GM10266 (cell line): ENCODE results near the gene IFNL3.
"Not testable (repeated sequence)": the region's sequence is repeated elsewhere in the genome, so short reads cannot be mapped to it uniquely, and the experiment has no call there.

ENCODE experiments used
- DNase-seq: peaks from one replicate; pipeline ENCODE4 v3.0.0; 2012; ENCODE audit errors: extremely low spot score
- CTCF ChIP-seq: IDR thresholded peaks from 2 replicates; pipeline ENCODE4 v1.5.1; 2012; ENCODE audit warnings: mild to moderate bottlenecking, low read depth; ENCODE audit not compliant: control insufficient read depth, insufficient read depth; ENCODE audit errors: missing control alignments

IFNL3 gene

DNA sequence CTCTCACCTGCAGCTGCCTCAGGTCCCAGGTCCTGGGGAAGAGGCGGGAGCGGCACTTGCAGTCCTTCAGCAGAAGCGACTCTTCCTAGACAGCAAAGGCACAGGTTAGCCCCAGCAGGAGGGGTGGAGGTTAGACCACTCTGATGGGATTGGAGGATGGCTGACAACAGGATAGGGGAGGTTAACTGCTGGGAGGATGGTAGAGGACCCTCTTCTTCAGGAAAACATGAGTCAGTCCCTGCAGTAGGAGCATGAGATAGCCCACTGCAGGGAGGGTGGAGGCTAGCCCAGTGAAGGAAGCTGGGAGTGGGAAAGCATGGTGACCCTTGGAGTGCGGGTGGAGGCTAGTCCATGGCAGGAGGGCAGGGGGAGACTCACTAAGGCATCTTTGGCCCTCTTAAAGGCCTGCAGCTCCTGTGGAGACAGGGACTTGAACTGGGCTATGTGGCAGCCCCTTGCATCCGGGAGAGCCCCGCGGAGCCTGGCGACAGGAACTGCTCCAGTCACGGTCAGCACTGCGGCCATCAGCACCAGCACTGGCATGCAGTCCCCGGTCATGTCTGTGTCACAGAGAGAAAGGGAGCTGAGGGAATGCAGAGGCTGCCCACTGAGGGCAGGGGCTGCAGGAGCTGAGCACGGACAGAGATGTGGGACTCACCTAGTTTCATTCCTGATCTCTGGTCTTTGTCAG is at the start of gene IFNL3:
TSS of gene IFNL3 (minus strand) at position 597 of the 691 bp plus-strand sequence. CDS start at position 558, 39 bp downstream.
- not testable (repeated sequence) for DNase-seq

DNA sequence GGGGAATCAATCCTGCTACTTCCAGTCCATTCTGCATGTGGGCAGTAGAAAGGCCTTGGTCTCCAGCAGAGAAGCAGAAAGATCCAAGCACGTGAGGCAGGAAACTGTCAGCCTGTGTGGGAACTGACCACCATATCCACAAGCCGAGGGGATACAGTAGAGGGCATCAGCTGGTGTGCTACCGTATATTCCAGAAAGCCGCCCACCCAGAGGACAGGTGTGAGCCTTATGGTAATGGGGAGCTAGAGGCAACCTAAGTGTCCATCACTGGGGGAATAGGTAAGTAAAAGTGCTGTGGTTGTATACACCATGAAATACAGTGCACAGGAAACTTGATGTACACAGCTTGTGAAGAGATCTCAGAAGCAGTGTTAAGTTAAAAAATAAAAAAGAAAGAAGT is 48.6 kb upstream of the IFNL3 start:
- no peak for DNase-seq
- TF ChIP-seq CTCF = no peak

DNA sequence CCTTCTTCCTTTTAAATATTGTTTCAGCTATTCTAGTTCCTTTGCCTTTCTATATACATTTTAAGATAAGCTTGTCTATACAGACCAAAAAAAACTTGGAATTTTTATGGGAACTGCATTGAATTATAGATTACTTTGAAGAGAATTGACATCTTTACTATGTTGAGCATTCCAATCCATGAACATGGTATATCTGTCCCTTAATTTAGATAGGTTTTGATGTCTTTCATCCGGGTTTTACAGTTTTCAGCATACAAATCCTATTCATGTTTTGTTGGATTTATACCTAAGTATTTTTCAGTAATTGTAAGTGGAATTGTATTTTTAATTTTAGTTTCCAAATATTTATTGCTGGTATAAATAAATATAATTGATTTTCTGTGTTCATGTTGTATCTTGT is 39.2 kb upstream of the IFNL3 start:
- TF ChIP-seq CTCF = no peak
- DNase-seq = no peak

DNA sequence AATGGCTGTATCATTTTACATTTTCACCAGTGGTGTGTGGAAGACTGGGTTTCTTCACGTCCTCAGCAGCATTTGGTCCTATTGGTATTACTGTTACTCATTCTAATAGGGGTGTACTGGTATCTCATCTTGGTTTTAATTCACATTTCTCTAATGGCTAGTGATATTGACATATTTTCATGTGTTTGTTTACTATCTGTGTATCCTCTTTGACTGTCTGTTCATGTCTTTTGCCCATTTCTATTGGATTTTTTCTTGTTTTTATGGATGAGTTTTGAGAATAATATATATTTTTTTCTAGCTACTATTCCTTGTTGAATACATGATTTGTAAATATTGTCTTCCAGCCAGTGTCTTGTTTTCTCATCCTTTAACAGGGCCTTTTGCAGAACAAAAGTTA is 37.2 kb upstream of the IFNL3 start:
- DNase-seq = no peak

GRCh38 chr19:39277598-39277997 is 32.8 kb upstream of the IFNL3 start:
- TF ChIP-seq CTCF = no peak
- no peak for DNase-seq

More for the DNA sequence above, 37.2 kb upstream of the IFNL3 start:
- no peak for TF ChIP-seq CTCF

DNA sequence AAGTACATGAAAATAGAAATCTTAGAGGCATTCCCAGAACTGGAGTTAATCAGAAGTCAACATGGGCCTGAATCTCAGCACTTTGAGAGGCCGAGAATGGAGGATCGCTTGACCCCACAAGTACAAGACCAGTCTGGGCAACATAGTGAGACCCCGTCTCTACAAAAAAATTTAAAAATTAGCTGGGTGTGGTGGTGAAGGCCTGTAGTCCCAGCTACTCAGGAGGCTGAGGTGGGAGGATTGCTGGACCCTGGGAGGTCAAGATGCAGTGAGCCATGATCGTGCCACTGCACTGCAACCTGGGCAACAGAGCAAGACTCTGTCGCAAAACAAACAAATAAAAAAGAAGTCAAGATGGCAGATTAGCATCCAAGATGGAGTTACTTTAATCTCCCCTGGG is 31.9 kb upstream of the IFNL3 start:
- TF ChIP-seq CTCF = no peak
- no peak for DNase-seq

- no peak for DNase-seq
- no peak for TF ChIP-seq CTCF
Measured at GRCh38 chr19:39275578-39275977, 30.8 kb upstream of the IFNL3 start.

DNA sequence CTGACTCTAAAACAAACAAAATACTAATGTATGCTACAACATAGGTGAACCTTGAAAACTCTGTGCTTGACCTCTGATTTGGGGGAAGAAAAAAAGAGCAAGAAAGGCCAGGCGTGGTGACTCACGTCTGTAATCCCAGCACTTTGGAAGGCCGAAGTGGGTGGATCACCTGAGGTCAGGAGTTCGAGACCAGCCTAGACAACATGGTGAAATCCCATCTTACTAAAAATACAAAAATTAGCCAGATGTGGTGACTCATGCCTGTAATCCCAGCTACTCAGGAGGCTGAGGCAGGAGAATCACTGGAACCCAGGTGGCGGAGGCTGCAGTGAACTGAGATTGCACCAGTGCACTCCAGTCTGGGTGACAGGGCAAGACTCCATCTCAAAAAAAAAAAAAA is 29.1 kb upstream of the IFNL3 start:
- DNase-seq = not testable (repeated sequence)
